Activated CD8-positive, alpha-beta T cell treated with anti-CD3 and anti-CD28 coated beads for 36 hours (primary cell): Measurements from ENCODE around the gene IL24. TPM values are rescaled to one million over a fixed set of nuclear protein-coding genes. Genes with fewer than 3 reads are reported as not detected.
A peak's percentile ranks its signal among the peaks of the same experiment; 100 is the strongest.

ENCODE experiments used
- ATAC-seq: fragments of 200-7000 bp; cut with Tn5 transposase; one replicate; pipeline ENCODE4 v1.10.0; 2021; ENCODE audit warnings: mild to moderate bottlenecking, moderate library complexity
- CTCF ChIA-PET: fragments of 350-600 bp; sonication (Branson Sonifier 250); formaldehyde crosslinking; loops from one replicate; lab custom pipeline; 2021; ENCODE audit warnings: antibody characterized with exemption; lab: Charles Lee
- POLR2A ChIA-PET: fragments of 350-600 bp; sonication (Branson Sonifier 250); formaldehyde crosslinking; loops from one replicate; lab custom pipeline; 2021; ENCODE audit warnings: antibody characterized with exemption; lab: Charles Lee
- DNase-seq: peaks from one replicate; pipeline ENCODE4 v3.0.0-alpha.2; 2020
- H3K27ac Mint-ChIP-seq: one replicate; pipeline ENCODE4 v1.8.0; 2021; ENCODE audit warnings: mild to moderate bottlenecking, mixed read lengths
- H3K27me3 Mint-ChIP-seq: one replicate; pipeline ENCODE4 v1.8.0; 2021; ENCODE audit warnings: mixed read lengths
- H3K36me3 Mint-ChIP-seq: one replicate; pipeline ENCODE4 v1.8.0; 2021; ENCODE audit warnings: low read depth, mixed read lengths
- H3K4me1 Mint-ChIP-seq: one replicate; pipeline ENCODE4 v1.8.0; 2021; ENCODE audit warnings: low read depth, mixed read lengths
- H3K4me3 Mint-ChIP-seq: one replicate; pipeline ENCODE4 v1.8.0; 2021; ENCODE audit warnings: mild to moderate bottlenecking, moderate library complexity, mixed read lengths
- H3K9me3 Mint-ChIP-seq: one replicate; pipeline ENCODE4 v1.8.0; 2021; ENCODE audit warnings: mixed read lengths
- CTCF ChIP-seq: fragments of 200-600 bp; IDR thresholded peaks from one replicate; pipeline ENCODE4 v1.8.0; 2022; ENCODE audit warnings: antibody characterized with exemption, mild to moderate bottlenecking
- intact Hi-C: fragments of 100-400 bp; cut with micrococcal nuclease; formaldehyde crosslinking; loops from one replicate; pipeline ENCODE4 v1.10.0; 2022
- total RNA-seq, 2 experiments: library from RNA; stranded (reverse); gene quantifications; one replicate each; pipeline ENCODE4 v1.2.3, GENCODE V29; 2021

The IL24 gene
- total RNA-seq, 2 experiments from 2014 or later: 0.54 to 0.81 TPM

DNA sequence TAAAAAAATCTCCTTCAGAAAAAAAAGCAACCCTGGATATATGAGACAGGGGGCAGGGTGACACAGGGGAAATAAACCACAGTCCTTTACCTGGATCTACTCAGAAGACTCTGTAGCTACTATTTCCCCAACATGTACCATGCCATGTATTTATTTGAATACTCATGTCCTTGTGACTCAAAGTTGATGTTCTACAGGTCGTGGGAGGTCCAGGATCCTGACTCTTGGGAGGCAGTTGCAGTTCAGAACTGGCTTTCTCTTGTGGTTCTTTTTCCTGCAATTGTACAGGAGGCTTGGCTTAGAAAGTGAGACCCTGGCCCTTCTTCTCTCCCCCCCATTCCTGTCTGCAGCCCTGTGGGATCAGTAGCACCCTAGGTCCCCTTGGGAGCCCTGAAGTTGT is 5.8 kb upstream of the IL24 start:
- intact Hi-C loops: no loop called here
- POLR2A ChIA-PET: no interaction called here
- no peak overlapping the region for H3K27ac Mint-ChIP-seq

DNA sequence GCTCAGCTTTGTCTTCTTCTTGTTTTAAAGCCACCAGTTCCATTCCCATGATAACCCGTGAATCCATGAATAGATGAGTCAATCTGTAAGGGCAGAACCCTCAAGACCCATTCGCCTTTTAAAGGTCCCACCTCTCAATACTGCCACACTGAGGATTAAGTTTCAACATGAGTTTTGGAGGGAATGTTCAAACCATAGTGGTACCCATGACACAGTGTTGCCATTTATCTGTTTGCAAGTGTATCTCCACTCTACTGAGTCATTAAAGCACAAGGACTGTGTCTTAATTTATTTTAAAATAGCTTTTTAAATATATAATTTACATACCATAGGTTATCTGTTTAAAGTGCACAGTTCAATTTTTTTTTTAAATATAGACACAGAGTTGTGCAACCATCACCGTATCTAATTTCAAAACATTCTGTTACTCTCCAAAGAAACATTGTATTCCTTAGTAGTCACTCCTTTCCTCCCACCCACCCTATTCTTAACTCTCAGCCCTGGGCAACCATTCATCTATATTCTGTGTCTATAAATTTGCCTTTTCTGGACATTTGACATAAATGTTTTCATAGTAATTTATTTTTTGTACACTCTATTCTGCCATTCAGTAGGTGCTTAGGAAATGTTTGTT is 4.8 kb upstream of the IL24 start:
- Mint-ChIP-seq H3K27me3 (no peaks in the 10 kb centered on the region), H3K36me3 (no peaks in the 10 kb centered on the region), H3K4me1 (peaks cover 70% of the 10 kb centered on the region), H3K4me3 (no peak overlapping the region), H3K27ac (no peak overlapping the region), H3K9me3 (no peaks in the 10 kb centered on the region)
- intact Hi-C loops: no loop called here
- CTCF ChIA-PET: interaction anchor here (1.5 to 2.9 kb wide), 4 partner anchors 9 to 168 kb away, joined by 3 to 14 read pairs (median 7); partner anchors contain the start of gene IL20
- DNase-seq: no peak
- POLR2A ChIA-PET: no interaction called here
- ATAC-seq: no peak
- TF ChIP-seq CTCF: no peak

More for the DNA sequence above, 5.8 kb upstream of the IL24 start:
- no peak for ATAC-seq
- Mint-ChIP-seq H3K4me3 (no peak overlapping the region), H3K27me3 (no peaks in the 10 kb centered on the region), H3K36me3 (no peaks in the 10 kb centered on the region), H3K4me1 (peaks cover 59% of the 10 kb centered on the region), H3K9me3 (no peaks in the 10 kb centered on the region)
- DNase-seq: no peak
- CTCF ChIA-PET: interaction anchor here (1.5 to 2.9 kb wide), 4 partner anchors 8 to 42 kb away, joined by 3 to 14 read pairs (median 6); partner anchors contain the start of gene IL20
- TF ChIP-seq CTCF: no peak

GRCh38 chr1:206893380-206893779 is 3.9 kb upstream of the IL24 start:
- Mint-ChIP-seq H3K36me3 (no peaks in the 10 kb centered on the region), H3K27ac (no peak overlapping the region), H3K9me3 (no peaks in the 10 kb centered on the region), H3K27me3 (no peaks in the 10 kb centered on the region), H3K4me1 (peaks cover 76% of the 10 kb centered on the region), H3K4me3 (no peak overlapping the region)
- no peak for DNase-seq
- ChIA-PET POLR2A (interaction anchor here (0.7 kb wide), 1 partner anchor 38 kb away, joined by 3 read pairs; no protein-coding TSS in a partner anchor), CTCF (interaction anchor here (1.2 to 2.9 kb wide), 5 partner anchors 10 to 169 kb away, joined by 3 to 14 read pairs (median 9); partner anchors contain the start of gene IL20)
- intact Hi-C loops: no loop called here
- no peak for TF ChIP-seq CTCF
- no peak for ATAC-seq

DNA sequence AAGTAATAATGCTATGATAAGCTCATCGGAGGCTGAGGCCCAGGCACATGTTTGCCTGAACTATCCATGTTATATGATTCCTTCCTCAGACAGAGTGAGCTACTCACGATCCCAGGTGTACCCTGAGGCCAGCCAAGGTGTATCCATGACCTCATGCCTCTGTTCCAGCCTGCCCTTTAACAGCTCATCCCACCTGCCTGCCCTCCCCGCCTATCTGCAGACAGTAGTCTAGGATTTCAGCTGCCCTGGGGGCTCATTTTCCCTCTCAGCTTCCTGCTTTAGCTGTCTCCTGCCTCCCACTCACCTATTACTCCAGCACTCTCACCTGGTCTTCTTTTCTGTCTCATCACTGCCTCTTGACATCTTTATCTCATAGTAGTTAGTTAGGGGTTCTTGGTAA is 1.9 kb upstream of the IL24 start:
- no peaks in the 10 kb centered on the region for H3K9me3 Mint-ChIP-seq
- H3K4me3 Mint-ChIP-seq: no peak overlapping the region
- ChIA-PET CTCF (interaction anchor here (1.0 to 4.2 kb wide), 8 partner anchors 10 to 168 kb away, joined by 3 to 31 read pairs (median 6); partner anchors contain the start of gene IL20), POLR2A (interaction anchor here (1.7 to 3.3 kb wide), 2 partner anchors 11 kb away, joined by 4 to 21 read pairs; no protein-coding TSS in a partner anchor)
- H3K36me3 Mint-ChIP-seq: no peaks in the 10 kb centered on the region
- ATAC-seq (no peak), DNase-seq (no peak)
- no peak for TF ChIP-seq CTCF
- H3K27ac Mint-ChIP-seq: peak overlapping the region; percentile 3
- intact Hi-C loops: no loop called here
- H3K4me1 Mint-ChIP-seq: peaks cover 70% of the 10 kb centered on the region
- no peaks in the 10 kb centered on the region for H3K27me3 Mint-ChIP-seq

DNA sequence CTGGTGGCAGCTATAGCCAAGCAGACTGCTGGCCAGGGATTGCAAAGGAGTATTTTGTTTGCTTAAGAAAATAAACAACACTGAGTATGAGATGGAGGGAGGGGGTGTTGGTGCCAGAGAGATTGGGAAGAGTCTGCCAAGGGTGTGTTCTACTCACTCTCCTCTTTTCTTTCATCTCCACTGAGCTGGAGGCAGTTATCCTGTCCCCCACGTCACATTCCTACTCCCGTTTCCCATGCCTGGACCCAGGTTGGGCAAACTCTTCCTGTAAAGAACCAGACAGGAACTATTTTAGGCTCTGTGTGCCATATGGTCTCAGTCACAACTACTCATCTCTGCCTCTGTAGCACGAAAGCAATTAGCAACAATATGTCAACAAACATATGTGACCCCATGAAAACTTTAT is 1.4 kb upstream of the IL24 start:
- Mint-ChIP-seq H3K4me1 (peaks cover 66% of the 10 kb centered on the region), H3K9me3 (no peaks in the 10 kb centered on the region), H3K27me3 (no peaks in the 10 kb centered on the region), H3K36me3 (no peaks in the 10 kb centered on the region), H3K4me3 (no peak overlapping the region), H3K27ac (no peak overlapping the region)
- no peak for DNase-seq
- ChIA-PET POLR2A (interaction anchor here (1.7 to 3.3 kb wide), 3 partner anchors 10 to 13 kb away, joined by 4 to 21 read pairs (median 7); no protein-coding TSS in a partner anchor), CTCF (interaction anchor here (1.0 to 4.2 kb wide), 12 partner anchors 9 to 169 kb away, joined by 3 to 31 read pairs (median 6); partner anchors contain the start of gene IL20)
- ATAC-seq: no peak
- no peak for TF ChIP-seq CTCF
- intact Hi-C loops: no loop called here
